SK-N-SH treated with all-trans-retinoic acid at 6 μM for 48 hours (cell line): ENCODE results near the gene SART1.

Experiments used
- BACH2 ChIP-seq: fragments of 250-450 bp; sonication (Bioruptor Pico); IDR thresholded peaks from 2 replicates; pipeline ENCODE4 v1.9.0; 2021; ENCODE audit warnings: mild to moderate bottlenecking, borderline replicate concordance
- TSHZ2 ChIP-seq: fragments of 250-450 bp; sonication (Bioruptor Pico); IDR thresholded peaks from 2 replicates; pipeline ENCODE4 v1.5.0; 2020; ENCODE audit warnings: mild to moderate bottlenecking, moderate library complexity
- TF ChIP-seq, protein P1 (sequence below): fragments of 250-450 bp; sonication (Bioruptor Pico); IDR thresholded peaks from 2 replicates; pipeline ENCODE4 v1.8.0; 2021; ENCODE audit warnings: low read depth, mild to moderate bottlenecking, moderate library complexity, borderline replicate concordance

- TF ChIP-seq, protein P1, sequence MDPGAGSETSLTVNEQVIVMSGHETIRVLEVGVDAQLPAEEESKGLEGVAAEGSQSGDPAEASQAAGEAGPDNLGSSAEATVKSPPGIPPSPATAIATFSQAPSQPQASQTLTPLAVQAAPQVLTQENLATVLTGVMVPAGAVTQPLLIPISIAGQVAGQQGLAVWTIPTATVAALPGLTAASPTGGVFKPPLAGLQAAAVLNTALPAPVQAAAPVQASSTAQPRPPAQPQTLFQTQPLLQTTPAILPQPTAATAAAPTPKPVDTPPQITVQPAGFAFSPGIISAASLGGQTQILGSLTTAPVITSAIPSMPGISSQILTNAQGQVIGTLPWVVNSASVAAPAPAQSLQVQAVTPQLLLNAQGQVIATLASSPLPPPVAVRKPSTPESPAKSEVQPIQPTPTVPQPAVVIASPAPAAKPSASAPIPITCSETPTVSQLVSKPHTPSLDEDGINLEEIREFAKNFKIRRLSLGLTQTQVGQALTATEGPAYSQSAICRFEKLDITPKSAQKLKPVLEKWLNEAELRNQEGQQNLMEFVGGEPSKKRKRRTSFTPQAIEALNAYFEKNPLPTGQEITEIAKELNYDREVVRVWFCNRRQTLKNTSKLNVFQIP (CRISPR knock-in tag), result no peak
- TF ChIP-seq BACH2 (CRISPR knock-in tag) (no peak), TSHZ2 (no peak)
These were observed 29.6 kb upstream of the SART1 start for GRCh38 chr11:65931773-65932557.
